Measurements from ENCODE around the gene FXN.

The FXN gene

DNA sequence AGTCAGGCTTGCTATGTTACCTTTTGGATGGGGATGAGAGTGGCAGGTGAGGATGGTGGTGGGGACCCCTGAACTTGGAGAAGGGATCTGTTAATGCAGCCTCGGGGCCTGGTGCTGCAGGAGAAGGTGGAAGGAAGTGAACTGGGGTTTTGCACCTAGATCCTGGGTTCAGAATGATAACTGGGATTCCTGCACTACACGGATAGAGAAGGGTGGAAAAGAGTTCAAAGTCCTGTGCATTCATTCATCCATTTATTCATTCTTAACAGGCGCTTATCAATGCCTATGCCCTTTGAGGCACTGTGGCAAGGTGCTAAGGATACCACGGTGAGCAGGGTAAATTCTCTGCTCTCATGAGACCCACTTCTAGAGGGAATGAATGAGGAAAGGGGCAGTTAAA, 96.8 kb downstream of the FXN start:
- peaks cover 34 to 41% of the 10 kb centered on the region in 2 donors for H3K4me1 ChIP-seq (ENCODE audit: control insufficient read depth in 1 of 2, insufficient read depth in 2 of 2, low read length in 2 of 2)

DNA sequence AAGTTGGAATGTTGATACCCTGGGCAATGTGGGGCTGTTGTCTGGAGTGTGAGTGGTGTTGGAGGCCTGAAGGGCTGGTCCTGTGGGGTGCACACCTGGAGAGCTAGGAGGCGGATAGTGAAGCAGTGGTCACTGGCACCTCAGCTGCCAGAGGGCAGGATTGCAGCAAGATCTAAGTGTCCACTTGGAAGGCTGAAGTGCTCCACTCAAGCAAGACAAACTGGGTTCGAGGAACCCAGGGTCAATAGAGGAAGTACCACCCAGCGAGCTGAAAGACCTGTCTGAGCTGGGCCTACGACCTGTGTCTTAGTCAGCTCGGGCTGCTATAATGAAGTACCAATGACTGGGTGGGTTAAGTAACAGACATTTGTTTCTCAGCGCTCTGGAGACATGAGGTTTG, 98.9 kb downstream of the FXN start:
- no peak overlapping the region for H3K9ac ChIP-seq (ENCODE audit: low read depth in 1 of 2, low read length in 2 of 2)
- peaks cover 34 to 37% of the 10 kb centered on the region in 2 donors for H3K4me1 ChIP-seq (ENCODE audit: control insufficient read depth in 1 of 2, insufficient read depth in 2 of 2, low read length in 2 of 2)
- H3K4me3 ChIP-seq (ENCODE audit: low read depth in 1 of 2, low read length in 2 of 2), result no peak overlapping the region
- H3K9me3 ChIP-seq (ENCODE audit: control insufficient read depth in 1 of 2, low read length in 2 of 2), result no peaks in the 10 kb centered on the region
- H3K27me3 ChIP-seq (ENCODE audit: control insufficient read depth in 1 of 2, insufficient read depth in 2 of 2, low read length in 2 of 2), result no peaks in the 10 kb centered on the region
- H3K27ac ChIP-seq (ENCODE audit: low read depth, low read length), result no peak overlapping the region
- peaks cover 9 to 14% of the 10 kb centered on the region in 2 donors for H3K36me3 ChIP-seq (ENCODE audit: control insufficient read depth in 1 of 2, insufficient read depth in 2 of 2, low read length in 2 of 2)

More for the DNA sequence above, 96.8 kb downstream of the FXN start:
- H3K36me3 ChIP-seq (ENCODE audit: control insufficient read depth in 1 of 2, insufficient read depth in 2 of 2, low read length in 2 of 2), result peaks cover 8 to 9% of the 10 kb centered on the region in 2 donors
- H3K9me3 ChIP-seq (ENCODE audit: control insufficient read depth in 1 of 2, low read length in 2 of 2), result no peaks in the 10 kb centered on the region
- H3K9ac ChIP-seq (ENCODE audit: low read depth in 1 of 2, low read length in 2 of 2), result peak overlapping the region in 1 of 2 donors; percentile 59
- H3K27ac ChIP-seq (ENCODE audit: low read depth, low read length), result peak overlapping the region; percentile 45
- H3K4me3 ChIP-seq (ENCODE audit: low read depth in 1 of 2, low read length in 2 of 2), result peak overlapping the region; percentile 45 to 50
- no peaks in the 10 kb centered on the region for H3K27me3 ChIP-seq (ENCODE audit: control insufficient read depth in 1 of 2, insufficient read depth in 2 of 2, low read length in 2 of 2)

DNA sequence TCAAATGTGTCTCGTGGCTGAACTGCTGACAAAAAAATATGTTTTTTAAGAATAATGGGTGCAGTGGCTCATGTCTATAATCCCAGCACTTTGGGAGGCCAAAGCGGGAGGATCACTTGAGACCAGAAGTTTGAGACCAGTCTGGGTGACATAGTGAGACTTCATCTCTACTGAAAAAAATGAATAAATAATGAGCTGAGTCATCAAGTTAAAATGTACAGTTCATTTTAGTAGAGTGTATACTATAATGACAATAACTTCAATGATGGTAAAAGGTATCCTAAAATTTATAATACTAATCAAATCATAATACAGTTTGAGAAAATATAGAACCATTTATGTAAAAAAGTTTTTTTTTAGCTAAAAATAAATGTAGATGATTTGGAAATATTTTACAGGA, 100.6 kb downstream of the FXN start:
- Histone ChIP-seq H3K4me1 (ENCODE audit: control insufficient read depth in 1 of 2, insufficient read depth in 2 of 2, low read length in 2 of 2) (peaks cover 21 to 24% of the 10 kb centered on the region in 2 donors), H3K27me3 (ENCODE audit: control insufficient read depth in 1 of 2, insufficient read depth in 2 of 2, low read length in 2 of 2) (no peaks in the 10 kb centered on the region), H3K9me3 (ENCODE audit: control insufficient read depth in 1 of 2, low read length in 2 of 2) (no peaks in the 10 kb centered on the region), H3K4me3 (ENCODE audit: low read depth in 1 of 2, low read length in 2 of 2) (no peak overlapping the region), H3K36me3 (ENCODE audit: control insufficient read depth in 1 of 2, insufficient read depth in 2 of 2, low read length in 2 of 2) (peaks cover 9 to 16% of the 10 kb centered on the region in 2 donors), H3K27ac (ENCODE audit: low read depth, low read length) (no peak overlapping the region), H3K9ac (ENCODE audit: low read depth in 1 of 2, low read length in 2 of 2) (no peak overlapping the region)

DNA sequence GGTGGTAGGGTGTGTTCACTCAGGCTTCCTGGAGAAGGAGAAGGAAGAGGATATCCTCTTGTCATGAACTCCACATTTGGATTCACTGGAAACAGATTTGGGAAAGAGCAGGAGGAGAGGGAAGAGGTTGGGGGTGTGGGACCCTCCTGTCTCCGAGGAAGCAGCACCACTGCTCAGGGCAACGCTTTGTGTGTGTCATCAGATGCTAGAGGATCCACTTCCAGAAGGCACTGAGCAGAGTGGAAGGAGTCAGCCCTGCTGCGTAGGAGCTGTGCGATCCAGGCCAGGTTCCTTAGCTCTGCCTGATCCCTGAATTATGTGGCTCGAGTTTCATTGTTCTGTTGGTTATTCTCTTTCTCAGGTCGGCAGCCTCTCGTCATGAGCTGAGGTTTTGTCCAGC, 101.2 kb downstream of the FXN start:
- Histone ChIP-seq H3K4me1 (ENCODE audit: control insufficient read depth in 1 of 2, insufficient read depth in 2 of 2, low read length in 2 of 2) (peaks cover 16 to 18% of the 10 kb centered on the region in 2 donors), H3K36me3 (ENCODE audit: control insufficient read depth in 1 of 2, insufficient read depth in 2 of 2, low read length in 2 of 2) (peaks cover 9 to 16% of the 10 kb centered on the region in 2 donors), H3K9me3 (ENCODE audit: control insufficient read depth in 1 of 2, low read length in 2 of 2) (no peaks in the 10 kb centered on the region), H3K9ac (ENCODE audit: low read depth in 1 of 2, low read length in 2 of 2) (no peak overlapping the region), H3K27me3 (ENCODE audit: control insufficient read depth in 1 of 2, insufficient read depth in 2 of 2, low read length in 2 of 2) (no peaks in the 10 kb centered on the region), H3K27ac (ENCODE audit: low read depth, low read length) (no peak overlapping the region), H3K4me3 (ENCODE audit: low read depth in 1 of 2, low read length in 2 of 2) (no peak overlapping the region)

DNA sequence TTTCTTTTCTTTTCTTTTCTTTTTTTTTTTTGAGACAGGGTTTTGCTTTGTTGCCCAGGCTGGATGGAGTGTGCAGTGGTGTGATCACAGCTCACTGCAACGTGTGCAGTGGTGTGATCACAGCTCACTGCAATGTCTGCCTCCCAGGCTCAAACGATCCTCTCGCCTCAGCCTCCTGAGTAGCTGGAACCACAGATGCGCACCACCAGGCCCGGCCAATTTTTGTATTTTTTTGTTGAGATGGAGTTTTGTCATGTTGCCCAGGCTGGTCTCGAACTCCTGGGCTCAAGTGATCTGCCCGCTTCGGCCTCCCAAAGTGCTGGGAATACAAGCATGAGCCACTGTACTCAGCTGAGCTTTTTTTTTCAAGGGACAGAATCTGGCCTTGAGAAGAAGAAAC, 101.8 kb downstream of the FXN start:
- H3K4me1 ChIP-seq (ENCODE audit: control insufficient read depth in 1 of 2, insufficient read depth in 2 of 2, low read length in 2 of 2), result peaks cover 10 to 13% of the 10 kb centered on the region in 2 donors
- H3K9me3 ChIP-seq (ENCODE audit: control insufficient read depth in 1 of 2, low read length in 2 of 2), result no peaks in the 10 kb centered on the region
- no peak overlapping the region for H3K4me3 ChIP-seq (ENCODE audit: low read depth in 1 of 2, low read length in 2 of 2)
- H3K9ac ChIP-seq (ENCODE audit: low read depth in 1 of 2, low read length in 2 of 2), result no peak overlapping the region
- H3K27me3 ChIP-seq (ENCODE audit: control insufficient read depth in 1 of 2, insufficient read depth in 2 of 2, low read length in 2 of 2), result no peaks in the 10 kb centered on the region
- no peak overlapping the region for H3K27ac ChIP-seq (ENCODE audit: low read depth, low read length)
- H3K36me3 ChIP-seq (ENCODE audit: control insufficient read depth in 1 of 2, insufficient read depth in 2 of 2, low read length in 2 of 2), result peaks cover 9 to 16% of the 10 kb centered on the region in 2 donors

DNA sequence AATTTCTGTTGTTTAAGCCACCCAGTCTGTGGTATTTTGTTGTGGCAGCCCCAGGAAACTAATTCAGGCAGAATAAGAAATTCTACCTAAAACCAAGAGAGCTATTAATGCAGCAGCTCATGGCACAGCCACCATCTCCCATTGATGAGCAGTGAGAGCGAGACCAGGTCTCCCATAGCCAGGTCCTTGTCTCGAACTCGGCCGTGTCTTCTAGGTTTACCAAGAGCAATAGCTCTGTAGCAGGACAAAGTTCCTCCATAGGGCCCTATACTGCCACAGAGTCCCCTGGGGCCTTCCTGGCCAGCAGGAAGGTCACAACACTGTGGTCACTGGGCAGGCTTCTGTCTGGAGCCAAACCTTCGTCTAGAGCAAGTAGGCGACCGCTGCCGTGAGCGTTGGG, 104.0 kb downstream of the FXN start:
- no peaks in the 10 kb centered on the region for H3K4me1 ChIP-seq (ENCODE audit: control insufficient read depth in 1 of 2, insufficient read depth in 2 of 2, low read length in 2 of 2)
- no peak overlapping the region for H3K9ac ChIP-seq (ENCODE audit: low read depth in 1 of 2, low read length in 2 of 2)
- no peaks in the 10 kb centered on the region for H3K9me3 ChIP-seq (ENCODE audit: control insufficient read depth in 1 of 2, low read length in 2 of 2)
- H3K36me3 ChIP-seq (ENCODE audit: control insufficient read depth in 1 of 2, insufficient read depth in 2 of 2, low read length in 2 of 2), result peaks cover 2 to 10% of the 10 kb centered on the region in 2 donors
- no peak overlapping the region for H3K27ac ChIP-seq (ENCODE audit: low read depth, low read length)
- H3K4me3 ChIP-seq (ENCODE audit: low read depth in 1 of 2, low read length in 2 of 2), result no peak overlapping the region
- H3K27me3 ChIP-seq (ENCODE audit: control insufficient read depth in 1 of 2, insufficient read depth in 2 of 2, low read length in 2 of 2), result no peaks in the 10 kb centered on the region

DNA sequence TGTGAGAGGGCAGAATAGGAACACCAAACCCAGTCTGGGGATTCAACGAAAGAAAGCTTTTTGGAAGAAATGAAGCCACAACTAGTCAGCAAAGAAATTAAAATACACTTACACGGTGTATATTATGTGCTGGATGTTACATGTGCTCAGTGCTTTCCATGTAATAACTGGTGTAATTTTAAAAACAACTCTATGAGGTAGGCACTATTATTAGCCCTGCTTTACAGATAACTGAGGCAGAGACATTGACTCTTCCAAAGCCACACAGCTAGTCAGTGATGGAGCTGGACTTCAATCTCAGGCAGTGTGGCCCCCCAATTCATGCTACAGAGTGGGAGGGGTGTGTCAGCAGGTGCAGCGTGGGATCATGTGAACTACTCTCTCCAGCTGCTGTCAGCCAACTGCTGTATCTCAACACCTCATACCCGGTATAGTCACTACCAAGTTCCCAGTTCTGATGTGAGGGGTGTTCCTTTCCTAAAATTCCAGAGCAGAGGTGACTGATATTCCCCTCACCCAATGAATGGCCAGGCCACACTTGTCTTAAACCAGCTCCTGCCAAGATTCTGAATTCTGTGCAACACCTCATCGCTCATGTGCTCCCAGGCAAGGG, 104.7 kb downstream of the FXN start:
- Histone ChIP-seq H3K9ac (ENCODE audit: low read depth in 1 of 2, low read length in 2 of 2) (no peak overlapping the region), H3K4me3 (ENCODE audit: low read depth in 1 of 2, low read length in 2 of 2) (no peak overlapping the region), H3K36me3 (ENCODE audit: control insufficient read depth in 1 of 2, insufficient read depth in 2 of 2, low read length in 2 of 2) (peaks cover 0 to 8% of the 10 kb centered on the region in 2 donors), H3K9me3 (ENCODE audit: control insufficient read depth in 1 of 2, low read length in 2 of 2) (no peaks in the 10 kb centered on the region), H3K4me1 (ENCODE audit: control insufficient read depth in 1 of 2, insufficient read depth in 2 of 2, low read length in 2 of 2) (no peaks in the 10 kb centered on the region), H3K27ac (ENCODE audit: low read depth, low read length) (no peak overlapping the region), H3K27me3 (ENCODE audit: control insufficient read depth in 1 of 2, insufficient read depth in 2 of 2, low read length in 2 of 2) (no peaks in the 10 kb centered on the region)

DNA sequence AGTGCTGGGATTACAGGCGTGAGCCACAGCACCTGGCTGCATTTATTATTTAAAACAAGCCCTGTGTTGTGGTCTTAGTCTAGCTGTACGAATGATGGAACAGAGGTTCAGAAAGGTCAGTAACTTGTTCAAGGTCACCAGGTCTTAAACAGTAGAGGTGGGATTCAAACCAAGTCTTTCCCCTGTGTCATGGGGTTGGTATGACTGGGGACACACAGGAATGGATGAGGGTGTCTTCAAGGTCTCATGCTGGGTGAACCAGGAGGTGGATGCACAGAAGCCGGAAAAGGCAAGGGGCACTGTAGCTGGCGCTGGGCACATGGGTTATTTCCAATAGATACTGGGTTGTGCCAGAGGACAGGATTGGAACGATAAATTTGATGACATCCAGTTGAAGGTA, 106.3 kb downstream of the FXN start:
- no peaks in the 10 kb centered on the region for H3K27me3 ChIP-seq (ENCODE audit: control insufficient read depth in 1 of 2, insufficient read depth in 2 of 2, low read length in 2 of 2)
- H3K9ac ChIP-seq (ENCODE audit: low read depth in 1 of 2, low read length in 2 of 2), result no peak overlapping the region
- H3K4me3 ChIP-seq (ENCODE audit: low read depth in 1 of 2, low read length in 2 of 2), result no peak overlapping the region
- no peaks in the 10 kb centered on the region for H3K4me1 ChIP-seq (ENCODE audit: control insufficient read depth in 1 of 2, insufficient read depth in 2 of 2, low read length in 2 of 2)
- no peaks in the 10 kb centered on the region for H3K9me3 ChIP-seq (ENCODE audit: control insufficient read depth in 1 of 2, low read length in 2 of 2)
- no peak overlapping the region for H3K27ac ChIP-seq (ENCODE audit: low read depth, low read length)
- peaks cover 0 to 8% of the 10 kb centered on the region in 2 donors for H3K36me3 ChIP-seq (ENCODE audit: control insufficient read depth in 1 of 2, insufficient read depth in 2 of 2, low read length in 2 of 2)

DNA sequence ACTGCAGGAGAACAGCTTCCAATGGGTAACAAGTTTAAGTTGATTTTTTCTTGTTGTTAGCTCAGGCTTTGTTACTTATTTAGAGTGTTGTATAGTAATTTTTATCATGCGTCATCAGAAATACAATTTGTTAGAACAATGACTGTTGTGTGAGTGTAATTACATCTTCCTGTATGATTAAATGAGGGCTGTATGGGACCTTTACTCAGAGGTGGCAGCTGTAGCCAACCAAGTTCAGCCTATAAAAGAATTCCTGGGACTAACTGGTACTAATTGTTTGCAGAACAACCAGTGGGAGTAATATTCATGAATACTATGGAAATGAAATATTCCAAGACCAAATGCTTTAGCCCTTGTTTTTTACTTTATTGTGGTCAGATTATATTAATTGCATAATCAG, 107.7 kb downstream of the FXN start:
- no peaks in the 10 kb centered on the region for H3K9me3 ChIP-seq (ENCODE audit: control insufficient read depth in 1 of 2, low read length in 2 of 2)
- H3K9ac ChIP-seq (ENCODE audit: low read depth in 1 of 2, low read length in 2 of 2), result no peak overlapping the region
- no peak overlapping the region for H3K4me3 ChIP-seq (ENCODE audit: low read depth in 1 of 2, low read length in 2 of 2)
- no peaks in the 10 kb centered on the region for H3K27me3 ChIP-seq (ENCODE audit: control insufficient read depth in 1 of 2, insufficient read depth in 2 of 2, low read length in 2 of 2)
- H3K27ac ChIP-seq (ENCODE audit: low read depth, low read length), result no peak overlapping the region
- H3K36me3 ChIP-seq (ENCODE audit: control insufficient read depth in 1 of 2, insufficient read depth in 2 of 2, low read length in 2 of 2), result peaks cover 0 to 3% of the 10 kb centered on the region in 2 donors
- no peaks in the 10 kb centered on the region for H3K4me1 ChIP-seq (ENCODE audit: control insufficient read depth in 1 of 2, insufficient read depth in 2 of 2, low read length in 2 of 2)

DNA sequence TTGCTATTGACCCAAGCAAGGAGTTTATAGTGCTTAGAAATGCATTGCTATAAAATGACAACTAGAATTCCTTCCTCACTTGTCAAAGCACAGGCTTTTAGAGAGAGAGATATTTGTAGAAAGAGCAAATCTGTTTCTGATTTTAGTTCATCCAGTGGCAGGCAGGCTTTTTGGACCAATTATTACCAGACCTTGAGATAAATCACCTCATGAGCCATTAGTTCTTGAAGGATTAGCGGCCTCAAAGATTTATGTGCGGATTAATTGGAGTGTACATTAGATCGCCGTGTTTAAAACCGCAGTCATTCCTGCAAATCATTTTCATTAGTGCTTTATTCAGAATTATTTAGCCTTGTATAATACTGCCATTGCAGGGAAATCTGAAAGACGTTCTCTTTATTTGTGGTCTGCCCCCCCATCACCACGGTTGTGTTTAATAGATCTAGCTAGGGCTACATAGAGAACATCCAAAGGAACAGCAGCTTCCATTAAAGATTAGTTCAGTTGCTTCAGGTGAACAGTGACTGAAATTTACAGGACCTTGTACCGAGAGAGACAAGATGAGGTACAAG, 109.7 kb downstream of the FXN start:
- Histone ChIP-seq H3K9ac (ENCODE audit: low read depth in 1 of 2, low read length in 2 of 2) (no peak overlapping the region), H3K36me3 (ENCODE audit: control insufficient read depth in 1 of 2, insufficient read depth in 2 of 2, low read length in 2 of 2) (no peaks in the 10 kb centered on the region), H3K4me1 (ENCODE audit: control insufficient read depth in 1 of 2, insufficient read depth in 2 of 2, low read length in 2 of 2) (no peaks in the 10 kb centered on the region), H3K9me3 (ENCODE audit: control insufficient read depth in 1 of 2, low read length in 2 of 2) (no peaks in the 10 kb centered on the region), H3K27me3 (ENCODE audit: control insufficient read depth in 1 of 2, insufficient read depth in 2 of 2, low read length in 2 of 2) (no peaks in the 10 kb centered on the region), H3K4me3 (ENCODE audit: low read depth in 1 of 2, low read length in 2 of 2) (no peak overlapping the region), H3K27ac (ENCODE audit: low read depth, low read length) (no peak overlapping the region)

All from duodenal mucosa (tissue), 2 donors.